ENCODE measurements around the gene ABR. TPM values are rescaled to one million over a fixed set of nuclear protein-coding genes. Genes with fewer than 3 reads are reported as not detected.

Gene ABR
- total and polyA plus RNA-seq, 2 of the 13 experiments (the other 11 are each of a cell fraction or from before 2014, with no cell fraction given) = 12.4 to 40.4 TPM

DNA sequence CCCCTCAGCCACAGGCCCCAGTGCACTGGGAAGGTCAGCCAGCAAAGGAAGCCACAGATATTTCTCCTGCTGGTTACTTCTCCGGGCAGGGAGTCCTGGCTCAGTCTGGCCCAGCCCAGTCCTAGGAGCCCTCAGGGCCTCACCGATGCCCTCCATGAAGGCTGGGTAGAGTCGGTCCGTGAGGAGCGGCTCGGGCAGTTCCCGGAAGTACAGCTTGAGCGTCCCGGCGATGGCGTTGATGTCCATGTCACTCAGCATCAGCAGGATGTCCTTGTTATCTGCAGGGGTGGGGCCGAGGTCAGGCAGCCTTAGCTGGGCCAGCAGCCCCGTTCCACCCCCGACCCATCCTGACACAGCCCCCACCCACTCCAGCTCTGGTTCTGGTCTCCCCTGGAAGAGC is 169.2 kb downstream of the ABR start:
- FAIRE-seq = no peak
- H3K9me3 ChIP-seq (ENCODE audit: low read length) = no peaks in the 10 kb centered on the region
- no peaks in the 10 kb centered on the region for H4K20me1 ChIP-seq (ENCODE audit: insufficient read depth, low read length)
- no peak overlapping the region for H3K4me2 ChIP-seq (ENCODE audit: low read depth, low read length)
- no peak overlapping the region for H3K27ac ChIP-seq (ENCODE audit: extremely low read length, insufficient read depth, low read length)
- 93% methylated on average over 7 of the region's 14 CpGs for WGBS (ENCODE audit: low lambda C conversion rate)
- H3K79me2 ChIP-seq (ENCODE audit: insufficient read depth, low read length) = no peaks in the 10 kb centered on the region
- in situ Hi-C loops (cut with HindIII; ENCODE audit: extremely low pct_ligation_motif_present, low pct_unique_long_range_greater_than_20kb) (no loop called here), intact Hi-C loops (cut with micrococcal nuclease; ENCODE audit: unreplicated experiment) (no loop called here)
- no peak overlapping the region for H3K9ac ChIP-seq (ENCODE audit: insufficient read depth, low read depth, low read length)
- H3K27me3 ChIP-seq (ENCODE audit: control insufficient read depth in 1 of 2, insufficient read depth in 2 of 2, low read length in 2 of 2) = no peaks in the 10 kb centered on the region
- no TSS peak for BruUV-seq (replicated peaks)
- ChIA-PET CTCF (ENCODE audit: low intra/inter-chr PET ratio, low total read pairs) (no interaction called here), POLR2A (no interaction called here)
- H3K36me3 ChIP-seq (replicated peaks in 1 of 2; ENCODE audit: control insufficient read depth in 1 of 2, insufficient read depth in 2 of 2, low read length in 2 of 2) = peaks cover 0 to 2% of the 10 kb centered on the region in 2 experiments; a peak in 2 of 5 replicates
- no peaks in the 10 kb centered on the region for H3K4me1 ChIP-seq (ENCODE audit: insufficient read depth, low read length)
- H2AFZ ChIP-seq (ENCODE audit: low read length) = no peak overlapping the region
- ATAC-seq = no peak
- DNase-seq (ENCODE audit: low spot score) = no peak
- no peak overlapping the region for H3K4me3 ChIP-seq (replicated peaks in 1 of 3; ENCODE audit: insufficient read depth in 1 of 3, low read depth in 2 of 3, low read length in 3 of 3)
- no peak for TF ChIP-seq MZF1 (CRISPR knock-in tag; IDR thresholded peaks at IDR 0.05; ENCODE audit: borderline replicate concordance)
- no peak for TF ChIP-seq NFE2L1 (CRISPR knock-in tag; IDR thresholded peaks at IDR 0.05; ENCODE audit: borderline replicate concordance)
- no peak for TF ChIP-seq ZNF207 (IDR thresholded peaks at IDR 0.05; ENCODE audit: borderline replicate concordance)
- no peak for TF ChIP-seq HNRNPH1 (optimal IDR thresholded peaks at IDR 0.05; ENCODE audit: low read depth, low read length)
- no peak for TF ChIP-seq SRSF9 (IDR thresholded peaks at IDR 0.05; ENCODE audit: borderline replicate concordance, insufficient read depth, low read depth, low read length, poor library complexity, severe bottlenecking)
- no peak for TF ChIP-seq HNRNPUL1 (IDR thresholded peaks at IDR 0.05; ENCODE audit: low read depth, low read length)
- TF ChIP-seq NR2F1 (CRISPR knock-in tag; IDR thresholded peaks at IDR 0.05) = no peak
- no peak for TF ChIP-seq SIN3B (IDR thresholded peaks at IDR 0.05; ENCODE audit: low read length)
- TF ChIP-seq ZNF615 (CRISPR knock-in tag; IDR thresholded peaks at IDR 0.05; ENCODE audit: borderline replicate concordance) = no peak
- TF ChIP-seq ZNF441 (CRISPR knock-in tag; IDR thresholded peaks at IDR 0.05; ENCODE audit: borderline replicate concordance) = no peak
- no peak for TF ChIP-seq MIER3 (CRISPR knock-in tag; IDR thresholded peaks at IDR 0.05; ENCODE audit: borderline replicate concordance)
- no peak for TF ChIP-seq POLR2AphosphoS2 (IDR thresholded peaks at IDR 0.05; ENCODE audit: low read depth, low read length)
- no peak for TF ChIP-seq SKIL (CRISPR knock-in tag; IDR thresholded peaks at IDR 0.05; ENCODE audit: borderline replicate concordance)
- TF ChIP-seq DR1 (CRISPR knock-in tag; IDR thresholded peaks at IDR 0.05) = no peak
- no peak for TF ChIP-seq ZNF225 (CRISPR knock-in tag; IDR thresholded peaks at IDR 0.05)
- TF ChIP-seq ATF1 (CRISPR knock-in tag; IDR thresholded peaks at IDR 0.05) = no peak
- TF ChIP-seq, protein P1, sequence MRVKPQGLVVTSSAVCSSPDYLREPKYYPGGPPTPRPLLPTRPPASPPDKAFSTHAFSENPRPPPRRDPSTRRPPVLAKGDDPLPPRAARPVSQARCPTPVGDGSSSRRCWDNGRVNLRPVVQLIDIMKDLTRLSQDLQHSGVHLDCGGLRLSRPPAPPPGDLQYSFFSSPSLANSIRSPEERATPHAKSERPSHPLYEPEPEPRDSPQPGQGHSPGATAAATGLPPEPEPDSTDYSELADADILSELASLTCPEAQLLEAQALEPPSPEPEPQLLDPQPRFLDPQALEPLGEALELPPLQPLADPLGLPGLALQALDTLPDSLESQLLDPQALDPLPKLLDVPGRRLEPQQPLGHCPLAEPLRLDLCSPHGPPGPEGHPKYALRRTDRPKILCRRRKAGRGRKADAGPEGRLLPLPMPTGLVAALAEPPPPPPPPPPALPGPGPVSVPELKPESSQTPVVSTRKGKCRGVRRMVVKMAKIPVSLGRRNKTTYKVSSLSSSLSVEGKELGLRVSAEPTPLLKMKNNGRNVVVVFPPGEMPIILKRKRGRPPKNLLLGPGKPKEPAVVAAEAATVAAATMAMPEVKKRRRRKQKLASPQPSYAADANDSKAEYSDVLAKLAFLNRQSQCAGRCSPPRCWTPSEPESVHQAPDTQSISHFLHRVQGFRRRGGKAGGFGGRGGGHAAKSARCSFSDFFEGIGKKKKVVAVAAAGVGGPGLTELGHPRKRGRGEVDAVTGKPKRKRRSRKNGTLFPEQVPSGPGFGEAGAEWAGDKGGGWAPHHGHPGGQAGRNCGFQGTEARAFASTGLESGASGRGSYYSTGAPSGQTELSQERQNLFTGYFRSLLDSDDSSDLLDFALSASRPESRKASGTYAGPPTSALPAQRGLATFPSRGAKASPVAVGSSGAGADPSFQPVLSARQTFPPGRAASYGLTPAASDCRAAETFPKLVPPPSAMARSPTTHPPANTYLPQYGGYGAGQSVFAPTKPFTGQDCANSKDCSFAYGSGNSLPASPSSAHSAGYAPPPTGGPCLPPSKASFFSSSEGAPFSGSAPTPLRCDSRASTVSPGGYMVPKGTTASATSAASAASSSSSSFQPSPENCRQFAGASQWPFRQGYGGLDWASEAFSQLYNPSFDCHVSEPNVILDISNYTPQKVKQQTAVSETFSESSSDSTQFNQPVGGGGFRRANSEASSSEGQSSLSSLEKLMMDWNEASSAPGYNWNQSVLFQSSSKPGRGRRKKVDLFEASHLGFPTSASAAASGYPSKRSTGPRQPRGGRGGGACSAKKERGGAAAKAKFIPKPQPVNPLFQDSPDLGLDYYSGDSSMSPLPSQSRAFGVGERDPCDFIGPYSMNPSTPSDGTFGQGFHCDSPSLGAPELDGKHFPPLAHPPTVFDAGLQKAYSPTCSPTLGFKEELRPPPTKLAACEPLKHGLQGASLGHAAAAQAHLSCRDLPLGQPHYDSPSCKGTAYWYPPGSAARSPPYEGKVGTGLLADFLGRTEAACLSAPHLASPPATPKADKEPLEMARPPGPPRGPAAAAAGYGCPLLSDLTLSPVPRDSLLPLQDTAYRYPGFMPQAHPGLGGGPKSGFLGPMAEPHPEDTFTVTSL (CRISPR knock-in tag; IDR thresholded peaks at IDR 0.05; ENCODE audit: borderline replicate concordance) = no peak
- no peak for TF ChIP-seq NFRKB (IDR thresholded peaks at IDR 0.05)
